ENCODE data around the gene CACNA1B.

The CACNA1B gene

DNA sequence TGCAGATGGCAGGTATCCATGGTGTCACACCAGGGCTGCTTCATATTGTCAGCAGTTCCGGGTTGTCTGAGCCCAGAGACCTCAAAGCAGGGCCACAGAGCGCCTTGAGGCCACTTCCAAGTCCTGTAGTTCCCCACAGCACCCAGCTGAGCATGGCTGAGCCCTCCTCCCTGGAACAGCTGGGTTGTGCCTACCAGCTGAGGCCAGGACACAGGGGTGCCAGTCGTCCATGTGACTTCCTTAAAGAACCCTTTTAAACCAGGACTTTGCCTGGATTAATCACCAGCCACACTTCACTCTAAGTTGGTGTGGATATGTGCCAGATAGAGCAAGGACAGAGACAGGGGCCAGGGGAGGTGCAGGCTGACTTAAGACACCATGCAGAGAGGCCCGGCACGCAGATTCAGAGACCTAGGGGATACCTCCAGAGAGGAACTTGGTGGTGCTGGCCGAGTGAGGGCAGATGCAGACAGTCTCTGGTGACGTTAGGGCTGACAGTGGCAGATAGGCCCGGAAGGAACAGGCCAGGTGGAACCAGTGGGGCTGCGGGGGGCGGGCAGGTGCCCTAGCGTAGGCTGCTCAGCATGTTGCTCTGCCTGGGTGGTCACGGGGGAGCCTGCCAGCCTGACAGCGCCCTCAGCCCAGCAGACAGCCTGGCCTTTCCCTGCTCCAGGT is 142.7 kb downstream of the CACNA1B start:
- DNase-seq = no peak

DNA sequence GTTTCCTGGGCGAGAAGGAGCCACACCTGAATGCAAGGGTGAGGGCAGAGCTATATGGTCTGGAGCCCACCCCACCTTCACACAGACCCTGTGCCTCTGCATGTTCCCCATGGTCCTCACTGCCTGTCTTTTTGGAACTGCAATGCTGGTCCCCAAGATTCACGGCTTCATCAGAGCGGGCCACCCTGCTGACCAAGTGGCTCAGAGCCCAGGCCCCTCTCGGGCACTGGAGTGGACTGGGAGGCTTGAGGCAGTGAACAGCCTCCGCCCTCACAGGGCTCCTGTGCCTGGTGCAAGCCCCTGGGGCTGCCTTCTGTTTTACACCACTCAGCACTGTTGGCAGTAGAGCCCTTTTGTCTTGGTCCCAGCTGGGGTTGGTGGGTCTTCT is 143.2 kb downstream of the CACNA1B start:
- DNase-seq = no peak

DNA sequence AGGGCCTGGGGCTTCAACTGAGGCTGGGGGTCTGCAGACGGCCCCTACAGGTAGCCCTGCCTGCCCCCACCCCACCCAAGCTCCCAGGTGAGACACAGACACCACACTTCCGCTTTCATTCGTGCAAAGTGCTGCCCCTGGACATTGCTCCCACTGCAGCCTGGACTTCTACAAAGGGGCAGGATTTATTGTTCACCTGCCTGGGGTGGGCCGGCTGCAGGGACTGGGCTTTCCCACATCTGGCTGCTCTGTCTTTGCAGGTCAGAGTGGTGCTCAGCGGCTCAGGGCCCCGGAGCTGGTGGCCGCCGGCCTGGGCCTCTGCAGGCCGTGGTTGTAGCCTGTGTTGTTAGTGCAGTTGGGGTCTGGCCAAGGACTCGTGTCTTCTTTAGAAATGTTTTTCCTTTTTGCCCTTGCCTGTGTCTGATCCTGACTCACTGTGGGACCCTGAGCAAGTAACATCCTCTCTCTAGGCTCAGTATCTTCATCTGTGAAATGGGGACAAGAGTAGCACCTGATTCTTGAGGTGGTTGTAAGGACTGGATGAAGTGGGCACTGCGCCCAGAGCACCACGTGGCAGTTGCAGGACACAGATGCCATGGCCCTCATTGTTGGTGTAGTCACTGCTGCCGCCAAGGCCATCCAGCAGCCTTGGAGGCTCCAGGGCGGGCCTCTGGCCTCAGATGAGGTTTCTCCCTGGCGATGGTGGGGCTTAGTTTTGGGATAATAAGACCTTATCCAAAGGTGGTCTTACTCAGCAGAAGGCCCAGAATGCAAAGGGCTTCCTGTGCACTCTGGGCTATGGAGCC is 143.9 kb downstream of the CACNA1B start:
- no peak for DNase-seq

DNA sequence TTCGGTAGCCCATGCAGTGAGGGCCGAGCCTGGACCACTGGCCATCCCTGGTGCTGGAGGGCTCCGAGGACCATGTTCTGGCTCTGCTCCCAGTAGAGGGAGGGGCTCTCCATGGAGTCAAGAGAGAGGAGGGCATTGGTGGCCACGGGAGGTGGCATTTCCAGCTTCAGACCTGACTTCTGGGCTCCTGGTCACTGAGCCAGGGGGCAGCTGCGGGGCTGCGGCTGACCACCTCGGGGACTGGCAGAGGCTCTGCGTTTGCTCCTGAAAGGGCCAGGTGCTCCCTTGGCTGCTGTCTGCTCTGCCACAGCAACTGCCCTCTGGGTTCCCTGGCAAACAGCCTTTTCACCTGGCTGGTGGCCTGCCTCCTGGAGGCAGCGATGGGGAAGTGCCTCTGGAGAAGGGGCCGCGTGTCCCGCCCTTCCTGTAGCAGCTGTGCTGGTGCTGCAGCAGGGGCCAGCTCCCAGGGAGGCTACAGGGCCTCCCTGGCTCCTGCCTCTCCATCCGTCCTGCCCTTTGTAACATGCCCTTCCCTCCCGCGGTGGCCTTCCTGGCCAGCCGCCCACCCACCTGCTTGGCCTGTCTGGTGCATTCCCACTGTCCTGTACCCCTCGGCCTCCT is 144.6 kb downstream of the CACNA1B start:
- peak; percentile 82 for DNase-seq

DNA sequence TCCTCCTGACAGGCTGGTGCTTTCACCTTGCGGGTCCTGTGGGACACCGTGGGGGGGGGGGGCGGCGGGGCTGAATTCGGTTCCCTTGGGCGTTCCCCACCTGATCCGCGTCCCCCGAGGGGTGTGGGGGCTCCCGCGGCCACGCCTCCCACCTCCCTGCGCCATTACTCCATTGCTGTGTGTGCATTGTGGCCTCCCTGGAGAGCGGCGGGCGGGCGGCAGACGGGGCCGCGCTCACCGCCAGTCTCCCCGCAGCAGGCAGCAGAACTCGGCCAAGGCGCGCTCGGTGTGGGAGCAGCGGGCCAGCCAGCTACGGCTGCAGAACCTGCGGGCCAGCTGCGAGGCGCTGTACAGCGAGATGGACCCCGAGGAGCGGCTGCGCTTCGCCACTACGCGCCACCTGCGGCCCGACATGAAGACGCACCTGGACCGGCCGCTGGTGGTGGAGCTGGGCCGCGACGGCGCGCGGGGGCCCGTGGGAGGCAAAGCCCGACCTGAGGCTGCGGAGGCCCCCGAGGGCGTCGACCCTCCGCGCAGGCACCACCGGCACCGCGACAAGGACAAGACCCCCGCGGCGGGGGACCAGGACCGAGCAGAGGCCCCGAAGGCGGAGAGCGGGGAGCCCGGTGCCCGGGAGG is 145.3 kb downstream of the CACNA1B start:
- peak; percentile 60 for DNase-seq

DNA sequence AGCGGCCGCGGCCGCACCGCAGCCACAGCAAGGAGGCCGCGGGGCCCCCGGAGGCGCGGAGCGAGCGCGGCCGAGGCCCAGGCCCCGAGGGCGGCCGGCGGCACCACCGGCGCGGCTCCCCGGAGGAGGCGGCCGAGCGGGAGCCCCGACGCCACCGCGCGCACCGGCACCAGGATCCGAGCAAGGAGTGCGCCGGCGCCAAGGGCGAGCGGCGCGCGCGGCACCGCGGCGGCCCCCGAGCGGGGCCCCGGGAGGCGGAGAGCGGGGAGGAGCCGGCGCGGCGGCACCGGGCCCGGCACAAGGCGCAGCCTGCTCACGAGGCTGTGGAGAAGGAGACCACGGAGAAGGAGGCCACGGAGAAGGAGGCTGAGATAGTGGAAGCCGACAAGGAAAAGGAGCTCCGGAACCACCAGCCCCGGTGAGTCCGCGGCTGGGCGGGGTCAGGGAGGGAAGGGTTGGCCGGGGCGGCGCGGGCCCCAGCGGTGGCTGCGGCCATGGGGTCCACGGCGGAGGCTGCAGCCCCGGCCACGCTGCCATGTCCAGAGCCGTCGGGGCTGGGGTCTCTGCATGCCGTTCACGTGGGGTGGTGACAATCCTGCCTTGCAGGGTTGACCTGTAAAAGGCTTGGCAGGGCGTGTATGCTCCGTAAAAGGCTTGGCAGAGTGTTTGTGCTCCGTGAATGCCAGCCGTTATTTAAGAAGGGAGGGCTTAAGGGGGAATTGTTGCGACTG is 146.0 kb downstream of the CACNA1B start:
- peak; percentile 22 for DNase-seq

DNA sequence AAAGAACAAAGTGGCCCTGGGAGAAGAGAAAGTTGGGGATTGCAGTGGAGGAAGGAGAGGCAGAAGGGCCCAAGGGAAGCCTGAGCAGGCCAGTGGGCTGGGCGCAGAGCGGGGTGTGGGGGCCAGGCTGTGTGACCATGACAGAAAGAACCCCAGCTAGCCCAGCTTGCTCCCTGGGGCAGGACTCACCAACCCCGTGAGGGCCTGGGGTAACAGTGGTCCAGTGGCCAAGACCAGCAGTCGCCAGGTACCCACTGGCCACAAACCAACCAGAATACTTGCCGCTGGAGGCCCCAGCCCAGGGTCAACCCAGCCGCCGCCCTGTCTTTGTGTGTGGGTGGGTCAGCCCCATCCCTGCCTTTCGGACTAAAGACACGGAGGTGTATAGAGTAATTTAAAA is 146.5 kb downstream of the CACNA1B start:
- no peak for DNase-seq

DNA sequence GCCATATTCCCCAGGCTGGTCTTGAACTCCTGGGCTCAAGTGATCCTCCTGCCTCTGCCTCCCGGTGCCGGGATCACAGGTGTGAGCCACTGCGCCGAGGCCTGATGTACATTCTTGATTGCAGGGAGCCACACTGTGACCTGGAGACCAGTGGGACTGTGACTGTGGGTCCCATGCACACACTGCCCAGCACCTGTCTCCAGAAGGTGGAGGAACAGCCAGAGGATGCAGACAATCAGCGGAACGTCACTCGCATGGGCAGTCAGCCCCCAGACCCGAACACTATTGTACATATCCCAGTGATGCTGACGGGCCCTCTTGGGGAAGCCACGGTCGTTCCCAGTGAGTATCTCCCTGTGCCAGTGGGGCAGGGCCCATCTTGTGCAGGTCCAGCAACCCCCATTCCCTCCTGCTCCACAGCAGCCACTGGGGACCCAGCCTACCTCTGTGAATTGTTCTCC is 147.3 kb downstream of the CACNA1B start:
- DNase-seq = no peak

DNA sequence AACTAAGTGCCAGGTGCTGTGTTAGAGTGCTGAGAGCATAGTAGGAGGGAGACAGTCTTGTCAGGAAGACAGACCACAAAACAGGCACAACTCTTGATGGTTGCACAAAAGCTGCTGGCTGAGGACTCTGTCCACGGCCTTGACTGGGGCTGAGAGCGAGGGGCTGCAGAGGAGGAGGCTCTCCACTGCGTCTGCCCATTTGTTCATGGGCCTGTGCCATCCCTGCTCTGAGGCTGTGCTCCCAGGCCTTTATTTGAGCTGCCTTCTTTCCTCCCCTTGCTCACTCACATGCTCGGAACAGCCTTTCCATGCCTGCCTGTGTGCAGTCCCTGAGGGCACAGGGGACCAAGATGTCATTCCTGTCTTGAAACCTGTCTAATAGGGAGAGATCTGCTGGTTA is 147.8 kb downstream of the CACNA1B start:
- DNase-seq = no peak

DNA sequence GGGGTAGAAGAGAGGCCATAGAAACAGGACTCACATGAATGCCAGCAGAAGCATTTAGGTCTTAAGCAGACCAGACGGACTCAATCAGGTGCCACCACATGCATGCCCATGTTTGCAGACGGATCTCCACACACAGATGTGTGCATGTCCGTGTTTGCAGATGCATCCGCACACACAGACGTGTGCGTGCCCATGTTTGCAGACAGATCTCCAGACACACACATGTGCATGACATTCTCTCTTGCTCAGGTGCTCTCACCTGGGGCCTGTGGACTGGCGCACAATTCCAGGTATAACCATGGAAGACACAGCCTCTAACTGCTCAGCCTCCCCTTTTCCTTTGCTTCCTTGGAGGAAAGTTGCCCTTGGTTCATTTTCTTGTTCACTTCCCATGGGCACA is 148.3 kb downstream of the CACNA1B start:
- DNase-seq = no peak

DNA sequence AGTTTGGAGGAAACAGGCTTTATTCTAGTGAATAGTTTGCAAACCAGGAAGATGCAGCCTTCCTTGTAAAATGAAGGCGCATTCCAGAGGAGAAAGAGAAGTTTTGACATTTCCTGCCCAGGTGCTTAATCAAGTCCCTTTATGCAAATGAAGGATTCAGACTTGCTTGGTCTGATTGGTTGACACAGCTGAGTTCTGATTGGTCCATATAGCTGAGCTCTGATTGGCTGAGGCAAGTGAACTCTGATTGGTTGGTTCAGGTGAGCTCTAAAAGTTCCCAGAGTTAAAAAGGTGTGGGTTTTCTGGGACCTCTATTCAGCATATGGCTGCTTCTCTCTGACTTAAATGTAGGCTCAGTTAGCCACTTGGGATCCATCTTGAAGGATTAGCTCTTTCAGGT is 151.0 kb downstream of the CACNA1B start:
- no peak for DNase-seq

DNA sequence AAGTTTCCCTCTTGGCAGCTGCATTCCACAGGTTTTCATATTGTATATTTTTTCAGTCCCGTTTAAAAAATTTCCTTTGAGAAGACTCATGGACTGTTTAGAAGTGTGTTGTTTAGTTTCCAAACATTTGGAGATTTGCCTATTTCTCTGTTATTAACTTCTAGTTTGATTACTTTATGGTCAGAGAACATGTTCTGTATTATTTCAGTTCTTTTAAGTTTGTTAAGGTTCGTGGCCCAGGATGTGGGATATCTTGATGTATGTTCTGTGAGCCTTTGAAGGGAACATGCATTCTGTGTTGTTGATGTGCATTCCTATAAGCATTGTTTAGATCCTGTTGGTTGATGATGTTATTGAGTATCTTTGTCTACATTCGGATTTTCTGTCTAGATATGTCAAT is 153.6 kb downstream of the CACNA1B start:
- DNase-seq = no peak

DNA sequence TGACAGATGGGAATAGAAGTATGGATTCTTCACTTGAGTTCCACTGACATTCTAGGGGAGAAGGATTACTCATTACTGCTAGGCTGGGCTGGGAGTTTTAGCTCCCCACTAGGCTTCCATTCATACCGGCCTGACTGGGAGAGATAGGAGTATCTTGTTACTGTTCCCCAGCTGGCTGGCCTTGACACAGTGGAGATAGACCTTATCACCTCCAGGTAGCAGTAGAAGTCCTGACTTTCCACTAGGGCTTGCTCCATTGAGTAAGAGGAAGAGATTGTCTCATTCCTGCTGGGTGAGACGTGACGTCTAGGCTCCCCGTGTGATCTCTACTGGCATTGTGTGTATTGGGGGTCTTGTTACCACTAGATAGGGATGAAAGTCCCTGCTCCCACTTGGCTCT is 156.4 kb downstream of the CACNA1B start:
- no peak for DNase-seq

DNA sequence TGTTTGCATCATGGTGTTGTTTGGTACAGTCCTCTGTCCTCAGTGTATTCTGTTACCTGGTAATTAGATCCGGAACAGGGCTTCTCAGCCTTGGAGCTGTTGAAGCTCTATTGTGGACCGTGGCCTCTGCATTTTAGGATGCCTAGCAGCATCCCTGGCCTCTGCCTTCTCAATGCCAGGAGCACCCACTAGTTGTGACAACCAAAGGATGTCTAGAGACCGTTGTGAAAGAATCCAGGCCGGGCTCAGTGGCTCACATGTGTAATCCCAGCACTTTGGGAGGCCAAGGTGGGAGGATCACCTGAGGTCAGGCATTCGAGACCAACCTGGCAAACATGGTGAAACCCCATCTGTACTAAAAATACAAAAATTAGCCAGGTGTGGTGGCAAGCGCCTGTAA is 159.6 kb downstream of the CACNA1B start:
- no peak for DNase-seq

DNA sequence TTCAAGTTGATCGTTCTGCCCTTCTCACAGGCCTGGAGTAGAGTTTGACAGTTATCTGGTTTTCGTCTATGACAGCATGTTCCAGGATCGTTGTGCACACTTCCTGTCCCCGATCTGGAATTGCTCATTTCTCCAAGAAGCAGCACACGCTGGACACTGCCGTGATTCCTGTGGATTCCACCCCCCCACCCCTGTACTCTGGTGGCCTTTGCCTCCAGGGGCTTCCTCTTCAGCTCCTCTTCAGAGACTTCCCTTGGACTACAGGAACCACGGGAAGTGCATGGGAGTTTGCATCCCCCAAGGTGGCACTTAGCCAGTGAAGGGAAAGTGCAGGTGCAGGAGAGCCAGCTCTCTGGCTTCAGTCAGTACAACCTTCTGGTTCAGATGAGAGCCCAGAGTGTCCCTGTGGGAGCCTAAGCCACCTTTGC is 160.7 kb downstream of the CACNA1B start:
- DNase-seq = no peak

DNA sequence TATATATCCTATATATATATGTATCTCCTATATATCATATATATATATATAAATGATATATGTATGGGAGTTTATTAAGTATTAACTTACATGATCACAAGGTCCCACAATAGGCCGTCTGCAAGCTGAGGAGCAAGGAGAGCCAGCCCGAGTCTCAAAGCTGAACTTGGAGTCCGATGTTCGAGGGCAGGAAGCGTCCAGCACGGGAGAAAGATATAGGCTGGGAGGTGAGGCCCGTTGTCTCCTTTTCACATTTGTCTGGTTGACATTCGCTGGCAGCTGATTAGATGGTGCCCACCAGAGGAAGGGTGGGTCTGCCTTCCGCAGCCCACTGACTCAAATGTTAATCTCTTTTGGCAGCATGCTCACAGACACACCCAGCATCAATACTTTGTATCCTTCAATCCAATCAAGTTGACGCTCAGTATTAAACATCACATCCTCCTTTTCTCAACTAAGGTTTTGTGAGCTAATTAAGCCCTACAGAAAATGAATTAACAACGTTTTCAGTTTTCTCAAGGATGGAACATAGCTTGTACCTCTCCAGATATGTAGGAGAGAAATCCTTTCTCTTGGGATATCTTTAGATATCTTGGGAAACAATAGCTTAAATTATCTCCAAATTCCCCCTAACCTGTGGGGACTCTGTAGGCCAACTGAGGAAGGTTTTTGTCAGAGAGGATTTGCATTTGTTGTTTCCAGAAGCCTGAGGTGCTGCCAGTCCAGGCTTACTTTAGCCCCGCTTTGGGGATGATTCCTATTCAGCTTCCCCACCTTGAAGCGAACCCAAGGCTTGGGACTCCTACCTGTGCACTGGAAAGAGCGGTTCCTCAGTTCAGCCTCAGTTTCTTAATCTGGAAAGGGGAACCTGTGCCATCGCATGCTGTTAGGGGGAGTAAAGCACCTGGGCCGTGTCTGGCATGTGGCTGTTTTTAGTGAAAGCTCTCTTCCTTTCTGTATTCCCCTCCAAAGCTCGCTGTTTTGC is 163.2 kb downstream of the CACNA1B start:
- DNase-seq = no peak

DNA sequence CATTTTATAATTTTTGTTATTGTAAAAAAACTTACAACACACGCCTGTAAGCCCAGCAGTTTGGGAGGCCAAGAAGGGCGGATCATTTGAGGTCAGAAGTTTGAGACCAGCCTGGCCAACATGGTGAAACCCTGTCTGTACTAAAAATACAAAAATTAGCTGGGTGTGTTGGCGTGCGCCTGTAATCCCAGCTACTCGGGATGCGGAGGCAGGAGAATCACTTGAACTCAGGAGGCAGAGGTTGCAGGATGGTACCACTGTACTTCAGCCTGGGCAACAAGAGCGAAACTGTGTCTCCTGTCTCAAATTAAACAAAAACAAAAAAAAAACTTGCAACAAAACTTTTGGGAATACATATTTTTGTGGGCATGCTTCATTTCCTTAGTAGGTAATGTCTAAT is 164.6 kb downstream of the CACNA1B start:
- DNase-seq = no peak

DNA sequence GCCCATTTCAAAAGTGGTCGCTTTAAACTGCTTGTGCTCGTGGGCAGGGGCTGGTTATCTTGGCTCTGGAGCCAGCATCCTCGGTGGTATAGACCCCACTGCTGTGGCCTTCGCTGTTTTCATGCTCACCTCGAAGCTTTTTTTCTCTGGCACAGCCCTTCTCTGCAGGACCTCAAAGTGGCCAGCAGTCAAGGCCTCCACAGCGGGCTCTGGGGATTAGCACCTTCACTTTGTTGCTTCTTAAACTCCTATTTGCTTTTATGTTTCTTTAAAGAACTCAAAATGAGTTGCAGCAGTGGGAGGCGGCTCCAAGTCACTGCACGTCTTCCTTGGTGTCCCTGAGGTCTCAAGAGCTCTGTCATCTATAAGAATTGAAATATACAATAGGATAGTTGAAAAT is 165.1 kb downstream of the CACNA1B start:
- DNase-seq = no peak

DNA sequence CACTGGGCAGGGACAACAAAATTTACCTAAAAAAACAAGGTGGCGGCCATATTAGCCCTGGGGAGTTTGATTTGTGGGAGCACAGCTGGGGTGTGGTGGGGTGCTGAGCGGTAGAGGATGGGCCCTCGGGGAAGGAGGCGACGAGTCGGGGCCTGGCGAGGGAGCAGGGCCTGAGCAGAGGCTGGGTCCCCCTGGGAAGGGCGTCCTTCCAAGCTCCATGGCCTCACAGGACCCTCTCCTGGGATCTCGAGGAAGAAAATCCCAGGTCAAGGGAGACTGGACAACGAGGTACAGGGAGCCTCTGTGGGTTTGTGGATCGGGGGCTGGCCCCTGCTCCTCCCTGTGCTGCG is 165.5 kb downstream of the CACNA1B start:
- DNase-seq = no peak

DNA sequence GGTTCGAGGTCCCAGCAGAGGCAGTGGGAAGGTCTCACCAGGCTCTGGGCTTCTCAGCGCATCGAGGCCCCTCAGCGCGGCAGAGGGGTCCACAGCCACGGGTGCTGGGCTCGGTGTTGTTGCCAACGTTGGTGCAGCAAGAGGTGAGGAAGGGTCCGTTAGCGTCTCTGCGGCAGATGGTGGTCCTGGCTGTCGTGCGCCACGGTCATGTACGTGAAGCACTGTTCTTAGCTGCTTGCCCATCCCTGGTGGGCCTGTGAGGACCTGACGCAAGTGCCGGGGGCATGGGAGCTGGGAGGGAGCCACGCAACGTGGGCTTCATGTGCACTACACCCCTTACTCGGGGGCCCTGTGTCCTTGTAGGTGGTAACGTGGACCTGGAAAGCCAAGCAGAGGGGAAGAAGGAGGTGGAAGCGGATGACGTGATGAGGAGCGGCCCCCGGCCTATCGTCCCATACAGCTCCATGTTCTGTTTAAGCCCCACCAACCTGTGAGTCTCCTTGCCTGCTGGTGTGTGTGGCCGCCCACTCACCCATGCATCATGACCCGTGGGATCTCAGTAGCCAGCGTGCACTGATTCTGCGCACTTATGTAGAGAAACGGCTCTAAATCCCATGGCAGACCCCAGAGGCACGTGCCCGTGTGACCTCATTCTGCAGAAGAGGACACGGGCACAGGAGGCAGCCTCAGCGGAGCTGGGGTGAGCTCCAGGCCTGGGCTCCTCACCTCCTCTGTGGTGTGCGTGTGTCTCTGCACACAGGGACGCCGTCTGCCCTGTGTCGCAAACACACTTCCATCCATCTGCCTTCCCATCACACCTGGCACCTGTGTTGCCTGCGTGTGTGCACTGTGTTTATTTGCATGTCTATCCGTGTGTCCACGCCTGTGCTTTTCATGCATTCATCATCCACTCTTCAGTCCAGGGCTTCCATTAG is 166.1 kb downstream of the CACNA1B start:
- DNase-seq = no peak

Measured in DMS79 treated with DMSO at 0.1 percent for 48 hours (cell line).